Subcutaneous abdominal adipose tissue (tissue), 5 donors: ENCODE measurements around the gene RBM39.
"Not testable (repeated sequence)": the region's sequence is repeated elsewhere in the genome, so short reads cannot be mapped to it uniquely, and the experiment has no call there.

Source experiments
- H3K27ac ChIP-seq: one replicate; pipeline ENCODE4 v1.7.0; 2013; ENCODE audit warnings: low read depth, mild to moderate bottlenecking, inconsistent platforms, low read length, moderate library complexity
- H3K27me3 ChIP-seq, 5 donors: one replicate each; pipeline ENCODE4 v1.7.0; 2013; ENCODE audit warnings: low read length in 5 of 5, inconsistent platforms in 1 of 5; ENCODE audit not compliant: control insufficient read depth in 5 of 5, insufficient read depth in 4 of 5
- H3K36me3 ChIP-seq, 5 donors: one replicate each; pipeline ENCODE4 v1.7.0; 2013; ENCODE audit warnings: low read length in 5 of 5; ENCODE audit not compliant: control insufficient read depth in 5 of 5, insufficient read depth in 5 of 5
- H3K4me1 ChIP-seq, 5 donors: one replicate each; pipeline ENCODE4 v1.7.0; 2013; ENCODE audit warnings: low read length in 5 of 5, mild to moderate bottlenecking in 3 of 5, moderate library complexity in 1 of 5; ENCODE audit not compliant: control insufficient read depth in 5 of 5, insufficient read depth in 5 of 5
- H3K4me3 ChIP-seq, 5 donors: one replicate each; pipeline ENCODE4 v1.7.0; 2013; ENCODE audit warnings: low read length in 5 of 5, low read depth in 1 of 5
- H3K9ac ChIP-seq, 5 donors: one replicate each; pipeline ENCODE4 v1.7.0; 2013; ENCODE audit warnings: low read length in 5 of 5, mild to moderate bottlenecking in 4 of 5, moderate library complexity in 3 of 5
- H3K9me3 ChIP-seq, 5 donors: one replicate each; pipeline ENCODE4 v1.7.0; 2013; ENCODE audit warnings: low read length in 5 of 5; ENCODE audit not compliant: control insufficient read depth in 5 of 5
- donor health status: healthy.
- donor health status: healthy.
- donor health status: healthy.
- donor health status: healthy.
- donor health status: healthy.

Gene RBM39

GRCh38 chr20:35757098-35757705 lies 15.1 kb upstream of the RBM39 start:
- Histone ChIP-seq H3K36me3 (no peaks in the 10 kb centered on the region), H3K27me3 (no peaks in the 10 kb centered on the region), H3K4me3 (no peak overlapping the region), H3K4me1 (no peaks in the 10 kb centered on the region), H3K27ac (no peak overlapping the region), H3K9ac (no peak overlapping the region), H3K9me3 (no peaks in the 10 kb centered on the region)

DNA sequence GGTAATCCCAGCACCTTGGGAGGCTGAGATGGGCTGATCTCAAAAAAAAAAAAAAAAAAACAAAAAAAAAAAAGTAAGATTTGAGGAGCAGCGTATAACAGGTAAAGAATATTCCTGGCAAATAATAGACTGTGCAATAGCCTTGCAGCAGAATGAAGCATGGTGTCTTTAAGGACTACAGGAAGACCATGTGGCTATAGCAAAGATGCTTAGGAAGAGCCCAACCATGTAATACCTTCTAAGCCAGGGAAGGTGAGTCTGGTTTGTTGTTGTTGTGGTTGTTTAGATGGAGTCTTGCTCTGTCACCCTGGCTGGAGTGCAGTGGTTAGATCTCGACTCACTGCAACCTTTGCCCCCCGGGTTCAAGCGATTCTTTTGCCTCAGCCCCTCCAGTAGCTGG lies 14.3 kb upstream of the RBM39 start:
- H3K9ac ChIP-seq, result no peak overlapping the region
- no peaks in the 10 kb centered on the region for H3K9me3 ChIP-seq
- H3K4me1 ChIP-seq, result no peaks in the 10 kb centered on the region
- no peak overlapping the region for H3K4me3 ChIP-seq
- H3K27me3 ChIP-seq, result no peaks in the 10 kb centered on the region
- no peaks in the 10 kb centered on the region for H3K36me3 ChIP-seq
- H3K27ac ChIP-seq, result no peak overlapping the region

GRCh38 chr20:35750611-35751010 lies 8.6 kb upstream of the RBM39 start:
- Histone ChIP-seq H3K9ac (no peak overlapping the region), H3K4me1 (no peaks in the 10 kb centered on the region), H3K36me3 (no peaks in the 10 kb centered on the region), H3K27ac (no peak overlapping the region), H3K4me3 (no peak overlapping the region), H3K27me3 (no peaks in the 10 kb centered on the region), H3K9me3 (no peaks in the 10 kb centered on the region)

GRCh38 chr20:35744492-35744841 lies 2.4 kb upstream of the RBM39 start:
- not testable (repeated sequence) for H3K27me3 ChIP-seq, H3K9ac ChIP-seq, H3K4me3 ChIP-seq, H3K9me3 ChIP-seq
- Histone ChIP-seq H3K4me1 (peaks cover 0 to 30% (median 23%) of the 10 kb centered on the region in 5 donors), H3K36me3 (peaks cover 6 to 12% (median 12%) of the 10 kb centered on the region in 5 donors), H3K27ac (peak overlapping the region; percentile 100)

- peak overlapping the region; percentile 100 for H3K27ac ChIP-seq
- H3K27me3 ChIP-seq, result no peaks in the 10 kb centered on the region
- H3K4me1 ChIP-seq, result peaks cover 0 to 34% (median 28%) of the 10 kb centered on the region in 5 donors
- peak overlapping the region in 4 of 5 donors; percentile 12 to 95 (median 66) for H3K4me3 ChIP-seq
- H3K9me3 ChIP-seq, result no peaks in the 10 kb centered on the region
- H3K9ac ChIP-seq, result peak overlapping the region in 2 of 5 donors; percentile 6 to 99
- H3K36me3 ChIP-seq, result peaks cover 11 to 18% (median 13%) of the 10 kb centered on the region in 5 donors
Observed at GRCh38 chr20:35743693-35744491, 1.8 kb upstream of the RBM39 start.

- Histone ChIP-seq H3K4me3 (peak overlapping the region; percentile 63 to 97 (median 90)), H3K9me3 (no peaks in the 10 kb centered on the region), H3K9ac (peak overlapping the region; percentile 81 to 99 (median 99)), H3K27ac (peak overlapping the region; percentile 100), H3K4me1 (peaks cover 0 to 41% (median 38%) of the 10 kb centered on the region in 5 donors), H3K27me3 (no peaks in the 10 kb centered on the region), H3K36me3 (peaks cover 20 to 27% (median 21%) of the 10 kb centered on the region in 5 donors)
Observed at GRCh38 chr20:35742741-35743523, 872 bp upstream of the RBM39 start.

GRCh38 chr20:35739294-35740163 lies 2.5 kb downstream of the RBM39 start:
- Histone ChIP-seq H3K36me3 (peaks cover 30 to 59% (median 43%) of the 10 kb centered on the region in 5 donors), H3K9me3 (no peaks in the 10 kb centered on the region), H3K27ac (peak overlapping the region; percentile 100), H3K27me3 (no peaks in the 10 kb centered on the region), H3K9ac (peak overlapping the region in 4 of 5 donors; percentile 1 to 100 (median 85)), H3K4me1 (peaks cover 0 to 62% (median 51%) of the 10 kb centered on the region in 5 donors), H3K4me3 (peak overlapping the region; percentile 93 to 97 (median 95))

GRCh38 chr20:35738410-35739179 lies 3.5 kb downstream of the RBM39 start:
- peak overlapping the region in 2 of 5 donors; percentile 19 to 48 for H3K9ac ChIP-seq
- H3K4me1 ChIP-seq, result peaks cover 0 to 64% (median 60%) of the 10 kb centered on the region in 5 donors
- no peaks in the 10 kb centered on the region for H3K9me3 ChIP-seq
- H3K36me3 ChIP-seq, result peaks cover 40 to 68% (median 52%) of the 10 kb centered on the region in 5 donors
- H3K4me3 ChIP-seq, result no peak overlapping the region
- peak overlapping the region; percentile 67 for H3K27ac ChIP-seq
- no peaks in the 10 kb centered on the region for H3K27me3 ChIP-seq

DNA sequence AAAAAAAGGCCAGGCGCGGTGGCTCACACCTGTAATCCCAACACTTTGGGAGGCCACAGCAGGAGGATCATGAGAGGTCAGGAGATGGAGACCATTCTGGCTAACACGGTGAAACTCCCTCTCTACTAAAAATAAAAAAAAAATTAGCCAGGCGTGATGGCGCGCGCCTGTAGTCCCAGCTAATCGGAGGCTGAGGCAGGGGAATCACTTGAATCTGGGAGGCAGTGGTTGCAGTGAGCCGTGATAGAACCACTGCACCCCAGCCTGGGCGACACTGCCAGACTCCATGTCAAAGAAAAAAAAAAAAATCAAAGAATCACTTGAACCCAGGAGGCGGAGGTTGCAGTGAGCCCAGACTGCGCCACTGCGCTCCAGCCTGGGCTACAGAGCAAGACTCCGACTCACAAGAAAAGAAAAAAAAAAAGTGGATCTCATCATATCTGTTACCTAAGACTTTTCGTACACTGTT lies 4.2 kb downstream of the RBM39 start:
- no peaks in the 10 kb centered on the region for H3K27me3 ChIP-seq
- peaks cover 0 to 62% (median 60%) of the 10 kb centered on the region in 5 donors for H3K4me1 ChIP-seq
- no peaks in the 10 kb centered on the region for H3K9me3 ChIP-seq
- no peak overlapping the region for H3K27ac ChIP-seq
- peaks cover 45 to 75% (median 57%) of the 10 kb centered on the region in 5 donors for H3K36me3 ChIP-seq
- no peak overlapping the region for H3K9ac ChIP-seq
- no peak overlapping the region for H3K4me3 ChIP-seq
